Ishikawa (cell line): Measurements from ENCODE around the gene CXXC5.

Source experiments
- CEBPB ChIP-seq: IDR thresholded peaks from 2 replicates; pipeline ENCODE4 v1.6.1; 2012
- CREB1 ChIP-seq: IDR thresholded peaks from 2 replicates; pipeline ENCODE4 v1.6.1; 2012; ENCODE audit warnings: low read depth
- EGR1 ChIP-seq: IDR thresholded peaks from 2 replicates; pipeline ENCODE4 v1.6.1; 2012
- EP300 ChIP-seq: IDR thresholded peaks from 2 replicates; pipeline ENCODE4 v1.6.1; 2012; ENCODE audit warnings: borderline replicate concordance
- FOXM1 ChIP-seq: IDR thresholded peaks from 2 replicates; pipeline ENCODE4 v1.6.1; 2012; ENCODE audit warnings: low read depth, borderline replicate concordance
- NFIC ChIP-seq: IDR thresholded peaks from 2 replicates; pipeline ENCODE4 v1.6.1; 2012
- RAD21 ChIP-seq: IDR thresholded peaks from 2 replicates; pipeline ENCODE4 v1.6.1; 2012; ENCODE audit warnings: low read depth
- TAF1 ChIP-seq: IDR thresholded peaks from 2 replicates; pipeline ENCODE4 v1.6.1; 2012; ENCODE audit warnings: low read depth, mild to moderate bottlenecking
- TCF12 ChIP-seq: IDR thresholded peaks from 2 replicates; pipeline ENCODE4 v1.6.1; 2012; ENCODE audit warnings: low read depth
- TEAD4 ChIP-seq: IDR thresholded peaks from 2 replicates; pipeline ENCODE4 v1.6.1; 2012
- YY1 ChIP-seq: IDR thresholded peaks from 2 replicates; pipeline ENCODE4 v1.6.1; 2012; ENCODE audit warnings: low read depth
- ZBTB7A ChIP-seq: IDR thresholded peaks from 2 replicates; pipeline ENCODE4 v1.6.1; 2012; ENCODE audit warnings: low read depth
- TF ChIP-seq, protein P1 (sequence below): IDR thresholded peaks from 2 replicates; pipeline ENCODE4 v1.6.1; 2012
- TF ChIP-seq, protein P2 (sequence below): IDR thresholded peaks from 2 replicates; pipeline ENCODE4 v1.6.1; 2012; ENCODE audit warnings: low read depth, mild to moderate bottlenecking
- TF ChIP-seq, protein P3 (sequence below): IDR thresholded peaks from 2 replicates; pipeline ENCODE4 v1.6.1; 2012

CXXC5 gene

DNA sequence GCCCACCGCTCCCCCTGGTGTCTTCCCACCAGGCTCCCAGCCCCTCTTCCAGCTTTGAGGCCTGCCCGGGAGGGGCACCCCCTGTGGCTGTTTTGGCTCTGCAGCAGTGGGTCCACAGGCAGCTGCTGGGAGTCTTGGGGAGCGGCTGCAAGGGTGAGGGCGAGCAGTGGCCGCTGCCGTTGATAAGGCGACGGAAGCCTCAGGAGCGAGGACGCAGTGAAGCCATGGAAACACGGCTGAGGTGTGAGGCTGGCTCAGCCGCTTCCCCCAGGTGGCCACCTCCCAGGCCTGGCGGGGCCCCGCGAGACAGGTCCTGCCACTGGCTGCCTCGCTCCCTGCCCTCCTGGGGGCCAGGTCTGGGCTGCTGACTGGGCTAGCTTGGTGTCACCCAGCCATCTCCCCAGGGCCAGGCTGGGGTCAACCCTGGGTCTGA is 41.5 kb downstream of the CXXC5 start:
- TF ChIP-seq TAF1 (peak; percentile 33; the same call in 1 of the 2 replicates), TEAD4 (peak; percentile 42; the same call in 1 of the 2 replicates), RAD21 (no peak), TCF12 (0 out of 2 replicates have a peak, but pooled peaks have one; percentile 41), NFIC (0 out of 2 replicates have a peak, but pooled peaks have one; percentile 26), CEBPB (no peak), EP300 (peak; percentile 34; the same call in 1 of the 2 replicates), FOXM1 (no peak), YY1 (0 out of 2 replicates have a peak, but pooled peaks have one; percentile 17), CREB1 (no peak), EGR1 (no peak), ZBTB7A (peak; percentile 16; the same call in 1 of the 2 replicates)
- TF ChIP-seq, protein P1, sequence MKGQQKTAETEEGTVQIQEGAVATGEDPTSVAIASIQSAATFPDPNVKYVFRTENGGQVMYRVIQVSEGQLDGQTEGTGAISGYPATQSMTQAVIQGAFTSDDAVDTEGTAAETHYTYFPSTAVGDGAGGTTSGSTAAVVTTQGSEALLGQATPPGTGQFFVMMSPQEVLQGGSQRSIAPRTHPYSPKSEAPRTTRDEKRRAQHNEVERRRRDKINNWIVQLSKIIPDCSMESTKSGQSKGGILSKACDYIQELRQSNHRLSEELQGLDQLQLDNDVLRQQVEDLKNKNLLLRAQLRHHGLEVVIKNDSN: no peak; the same call in 1 of the 2 replicates
- TF ChIP-seq, protein P2, sequence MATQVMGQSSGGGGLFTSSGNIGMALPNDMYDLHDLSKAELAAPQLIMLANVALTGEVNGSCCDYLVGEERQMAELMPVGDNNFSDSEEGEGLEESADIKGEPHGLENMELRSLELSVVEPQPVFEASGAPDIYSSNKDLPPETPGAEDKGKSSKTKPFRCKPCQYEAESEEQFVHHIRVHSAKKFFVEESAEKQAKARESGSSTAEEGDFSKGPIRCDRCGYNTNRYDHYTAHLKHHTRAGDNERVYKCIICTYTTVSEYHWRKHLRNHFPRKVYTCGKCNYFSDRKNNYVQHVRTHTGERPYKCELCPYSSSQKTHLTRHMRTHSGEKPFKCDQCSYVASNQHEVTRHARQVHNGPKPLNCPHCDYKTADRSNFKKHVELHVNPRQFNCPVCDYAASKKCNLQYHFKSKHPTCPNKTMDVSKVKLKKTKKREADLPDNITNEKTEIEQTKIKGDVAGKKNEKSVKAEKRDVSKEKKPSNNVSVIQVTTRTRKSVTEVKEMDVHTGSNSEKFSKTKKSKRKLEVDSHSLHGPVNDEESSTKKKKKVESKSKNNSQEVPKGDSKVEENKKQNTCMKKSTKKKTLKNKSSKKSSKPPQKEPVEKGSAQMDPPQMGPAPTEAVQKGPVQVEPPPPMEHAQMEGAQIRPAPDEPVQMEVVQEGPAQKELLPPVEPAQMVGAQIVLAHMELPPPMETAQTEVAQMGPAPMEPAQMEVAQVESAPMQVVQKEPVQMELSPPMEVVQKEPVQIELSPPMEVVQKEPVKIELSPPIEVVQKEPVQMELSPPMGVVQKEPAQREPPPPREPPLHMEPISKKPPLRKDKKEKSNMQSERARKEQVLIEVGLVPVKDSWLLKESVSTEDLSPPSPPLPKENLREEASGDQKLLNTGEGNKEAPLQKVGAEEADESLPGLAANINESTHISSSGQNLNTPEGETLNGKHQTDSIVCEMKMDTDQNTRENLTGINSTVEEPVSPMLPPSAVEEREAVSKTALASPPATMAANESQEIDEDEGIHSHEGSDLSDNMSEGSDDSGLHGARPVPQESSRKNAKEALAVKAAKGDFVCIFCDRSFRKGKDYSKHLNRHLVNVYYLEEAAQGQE: no peak
- TF ChIP-seq, protein P3, sequence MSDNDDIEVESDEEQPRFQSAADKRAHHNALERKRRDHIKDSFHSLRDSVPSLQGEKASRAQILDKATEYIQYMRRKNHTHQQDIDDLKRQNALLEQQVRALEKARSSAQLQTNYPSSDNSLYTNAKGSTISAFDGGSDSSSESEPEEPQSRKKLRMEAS: peak; percentile 83

DNA sequence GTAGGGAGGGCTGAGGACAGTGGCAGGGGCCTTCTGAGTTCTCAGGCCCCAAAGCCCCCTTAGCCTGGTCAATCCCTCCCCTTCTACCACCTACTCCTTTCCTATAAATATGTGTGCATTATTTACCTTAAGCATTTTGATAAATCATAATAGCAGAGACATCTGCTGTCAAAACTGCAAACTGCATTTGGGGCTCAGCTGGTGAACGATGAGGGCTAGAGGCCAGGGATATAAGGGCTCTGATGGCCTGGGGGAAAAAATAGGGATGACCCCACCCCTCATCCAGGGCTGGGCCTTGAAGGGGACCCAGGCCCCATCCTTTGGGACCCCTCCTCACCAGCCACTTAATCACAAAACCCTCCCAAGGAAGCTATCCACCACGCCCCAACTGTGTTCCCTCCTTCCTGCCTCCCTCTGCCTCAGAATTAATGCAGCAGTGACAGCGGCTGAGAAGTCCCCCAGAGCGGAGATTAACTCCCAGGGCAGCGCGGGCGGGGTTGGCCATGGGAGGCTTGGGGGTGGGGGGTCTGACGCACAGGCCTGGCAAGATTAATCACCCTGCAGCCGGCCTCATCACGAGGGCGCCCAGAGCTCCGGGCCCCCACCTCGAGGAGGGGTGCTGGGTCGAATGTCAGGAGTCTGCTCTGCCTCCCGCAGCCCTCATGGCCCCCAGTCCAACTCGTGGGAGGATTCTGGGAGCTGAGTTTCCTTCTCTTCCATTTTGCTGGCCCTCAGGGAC is 42.1 kb downstream of the CXXC5 start:
- peak; percentile 5; the same call in 1 of the 2 replicates for TF ChIP-seq TAF1
- TF ChIP-seq, protein P3: peak; percentile 20; the same call in 1 of the 2 replicates
- TF ChIP-seq ZBTB7A: 0 out of 2 replicates have a peak, but pooled peaks have one; percentile 13
- no peak for TF ChIP-seq TEAD4
- peak; percentile 64 for TF ChIP-seq RAD21

DNA sequence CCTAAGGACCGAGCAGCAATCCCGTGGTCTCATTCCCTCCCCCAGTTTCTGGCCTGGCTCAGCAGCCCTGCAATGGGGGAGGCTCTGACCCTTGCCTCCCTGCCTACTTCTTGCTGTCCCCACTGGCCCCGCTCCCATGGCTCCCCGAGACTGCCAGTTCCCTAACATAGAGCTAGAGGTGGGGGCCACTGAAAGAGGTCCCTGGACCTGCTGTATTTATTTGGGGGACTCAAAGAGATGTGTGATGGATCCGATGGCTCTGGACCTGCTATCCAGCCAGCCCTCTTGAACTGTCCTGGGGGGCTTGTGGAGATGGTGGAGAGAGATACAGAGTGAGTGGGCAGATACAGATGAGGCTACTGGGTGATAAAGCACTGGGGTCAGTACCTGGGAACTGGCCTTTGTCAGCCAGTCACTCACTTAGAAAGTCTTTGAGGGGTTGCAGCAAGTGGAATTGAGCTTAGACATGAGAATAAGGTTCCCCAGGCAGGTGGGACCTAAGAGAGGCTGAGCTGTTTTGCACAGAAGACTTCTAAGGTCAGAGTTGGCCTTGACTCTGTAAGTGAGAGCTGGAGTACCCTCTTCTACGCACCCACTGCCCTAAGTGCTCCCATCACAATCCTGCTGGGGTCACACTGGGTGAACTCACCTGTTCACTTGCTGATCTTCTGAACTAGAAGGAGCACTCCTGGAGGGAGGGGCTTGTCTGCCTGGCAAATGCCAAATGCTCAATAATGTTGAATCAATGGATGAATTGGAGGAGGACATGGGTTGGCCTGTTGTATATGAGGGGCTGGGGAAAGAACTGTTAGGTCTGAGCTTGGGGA is 42.9 kb downstream of the CXXC5 start:
- TF ChIP-seq EP300 (no peak), ZBTB7A (0 out of 2 replicates have a peak, but pooled peaks have one; percentile 13), TEAD4 (no peak), CEBPB (no peak)
- TF ChIP-seq, protein P3: 0 out of 2 replicates have a peak, but pooled peaks have one; percentile 3

DNA sequence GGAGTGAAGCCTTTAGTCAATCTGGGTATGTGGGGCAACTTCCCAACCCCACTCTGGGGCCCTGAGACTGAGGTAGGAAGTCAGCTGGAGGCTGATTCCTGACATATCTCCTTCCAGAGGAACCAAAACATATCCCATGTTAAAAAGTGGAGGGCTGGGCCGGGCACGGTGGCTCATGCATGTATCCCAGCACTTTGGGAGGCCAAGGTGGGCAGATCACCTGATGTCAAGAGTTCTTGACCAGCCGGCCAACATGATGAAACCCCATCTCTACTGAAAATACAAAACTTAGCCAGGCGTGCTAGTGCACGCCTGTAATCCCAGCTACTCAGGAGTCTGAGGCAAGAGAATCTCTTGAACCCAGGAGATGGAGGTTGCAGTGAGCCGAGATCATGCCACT is 44.0 kb downstream of the CXXC5 start:
- TF ChIP-seq EP300 (no peak), NFIC (no peak), TEAD4 (no peak), FOXM1 (no peak), CREB1 (no peak), RAD21 (no peak)
- TF ChIP-seq, protein P2: no peak

DNA sequence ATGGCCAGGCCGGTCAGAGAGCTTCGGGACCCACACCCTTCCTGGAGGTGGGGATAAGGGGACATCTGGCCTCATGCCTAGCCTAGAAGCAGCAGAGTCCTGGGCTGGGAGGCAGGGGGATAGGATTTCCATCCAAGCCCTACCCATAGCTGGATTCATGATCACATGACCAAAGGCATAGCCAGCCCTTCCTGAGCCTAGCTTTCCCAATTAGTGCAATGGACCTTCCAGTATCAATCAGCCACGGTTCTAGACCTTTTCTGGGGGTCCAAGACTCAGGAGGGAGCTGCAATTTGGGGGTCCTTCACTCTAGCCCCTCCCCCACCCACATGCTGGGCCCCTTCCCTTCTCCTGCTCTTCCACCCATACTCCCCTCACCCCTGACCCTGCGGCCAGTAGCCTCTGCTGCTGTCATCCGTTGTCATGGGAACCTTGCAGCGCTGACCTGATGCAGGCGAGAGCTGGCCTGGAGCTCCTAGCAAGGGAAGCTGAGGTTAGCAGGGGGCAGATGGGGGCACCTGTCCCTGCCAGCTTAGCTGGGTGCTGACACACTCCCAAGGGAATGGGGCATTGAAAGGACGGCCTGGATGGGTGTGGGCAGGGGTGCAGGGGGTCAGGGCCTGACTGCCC is 44.6 kb downstream of the CXXC5 start:
- TF ChIP-seq, protein P1: peak; percentile 87
- TF ChIP-seq TAF1 (no peak), ZBTB7A (0 out of 2 replicates have a peak, but pooled peaks have one; percentile 53)
- TF ChIP-seq, protein P2: no peak
